GM23338 (cell line): ENCODE results near the gene RHOH. TPM values are rescaled to one million over a fixed set of nuclear protein-coding genes. Genes with fewer than 3 reads are reported as not detected.

Source experiments
- ATAC-seq: fragments of 200-7000 bp; cut with Tn5 transposase; 3 replicates; pipeline ENCODE4 v1.9.1; 2020
- DNase-seq: peaks from one replicate; pipeline ENCODE4 v3.0.0-alpha.2; 2015; ENCODE audit warnings: low spot score
- H2AFZ ChIP-seq: fragments of 200-600 bp; sonication (generic); 2 replicates; pipeline ENCODE4 v1.8.0; 2016; ENCODE audit warnings: antibody characterized with exemption, mild to moderate bottlenecking, moderate library complexity
- H3F3A ChIP-seq: fragments of 200-600 bp; sonication (generic); replicated peaks from 2 replicates; pipeline ENCODE4 v1.8.0; 2017; ENCODE audit warnings: antibody characterized with exemption, mixed run types, low read depth
- H3K27ac ChIP-seq: fragments of 200-600 bp; sonication (generic); 2 replicates; pipeline ENCODE4 v1.6.1; 2016; ENCODE audit warnings: low read depth
- H3K27me3 ChIP-seq: fragments of 200-600 bp; sonication (generic); 2 replicates; pipeline ENCODE4 v1.8.0; 2016; ENCODE audit warnings: mild to moderate bottlenecking, mixed run types, moderate library complexity; ENCODE audit not compliant: insufficient read depth
- H3K36me3 ChIP-seq: fragments of 200-600 bp; sonication (generic); 2 replicates; pipeline ENCODE4 v1.8.0; 2016; ENCODE audit warnings: mild to moderate bottlenecking; ENCODE audit not compliant: insufficient read depth
- H3K4me1 ChIP-seq: fragments of 200-600 bp; sonication (generic); 2 replicates; pipeline ENCODE4 v1.8.0; 2016; ENCODE audit warnings: mild to moderate bottlenecking, moderate library complexity; ENCODE audit not compliant: insufficient read depth
- H3K4me2 ChIP-seq: fragments of 200-600 bp; sonication (generic); 2 replicates; pipeline ENCODE4 v1.7.1; 2017; ENCODE audit warnings: mixed run types
- H3K4me3 ChIP-seq: fragments of 200-600 bp; sonication (generic); 2 replicates; pipeline ENCODE4 v1.6.1; 2016; ENCODE audit warnings: mixed run types
- H3K79me2 ChIP-seq: fragments of 200-600 bp; sonication (generic); replicated peaks from 2 replicates; pipeline ENCODE4 v1.8.0; 2017; ENCODE audit warnings: mild to moderate bottlenecking; ENCODE audit not compliant: insufficient read depth
- H3K9me2 ChIP-seq: fragments of 200-600 bp; sonication (generic); 2 replicates; pipeline ENCODE4 v1.8.0; 2017; ENCODE audit not compliant: insufficient read depth
- H4K20me1 ChIP-seq: fragments of 200-600 bp; sonication (generic); replicated peaks from 2 replicates; pipeline ENCODE4 v1.8.0; 2017; ENCODE audit warnings: mild to moderate bottlenecking; ENCODE audit not compliant: insufficient read depth
- H3K27ac Mint-ChIP-seq: 2 replicates; pipeline ENCODE4 v1.8.0; 2020; ENCODE audit warnings: inconsistent platforms, mild to moderate bottlenecking, moderate library complexity, mixed read lengths
- H3K27me3 Mint-ChIP-seq: 3 replicates; pipeline ENCODE4 v1.8.0; 2022; ENCODE audit warnings: low read depth, mild to moderate bottlenecking, moderate library complexity, mixed read lengths, inconsistent platforms; ENCODE audit not compliant: insufficient read depth, poor library complexity
- H3K36me3 Mint-ChIP-seq: 3 replicates; pipeline ENCODE4 v1.8.0; 2021; ENCODE audit warnings: low read depth, mild to moderate bottlenecking, inconsistent platforms, moderate library complexity, mixed read lengths
- H3K4me1 Mint-ChIP-seq: 3 replicates; pipeline ENCODE4 v1.8.0; 2020; ENCODE audit warnings: mild to moderate bottlenecking, inconsistent platforms, mixed read lengths
- H3K4me3 Mint-ChIP-seq: 3 replicates; pipeline ENCODE4 v1.8.0; 2021; ENCODE audit warnings: moderate library complexity, mild to moderate bottlenecking, inconsistent platforms, mixed read lengths
- H3K9me3 Mint-ChIP-seq: 3 replicates; pipeline ENCODE4 v1.8.0; 2020; ENCODE audit warnings: moderate library complexity, mild to moderate bottlenecking, inconsistent platforms, mixed read lengths
- CREB1 ChIP-seq: fragments of 250-450 bp; sonication (Bioruptor Pico); IDR thresholded peaks from 2 replicates; pipeline ENCODE4 v1.5.0; 2020; ENCODE audit warnings: low read depth, mild to moderate bottlenecking, moderate library complexity
- CTCF ChIP-seq, 2 experiments: fragments of 200-600 bp in 1 of 2; sonication (generic) in 1 of 2; conservative IDR thresholded peaks; 2 replicates each; pipeline versions ENCODE4 v1.5.1 to v1.6.1; 2016 to 2017; ENCODE audit warnings: antibody characterized with exemption in 2 of 2, low read depth in 2 of 2, mild to moderate bottlenecking in 2 of 2, moderate library complexity in 1 of 2
- EZH2 ChIP-seq: fragments of 200-600 bp; sonication (generic); IDR thresholded peaks from one replicate; pipeline ENCODE4 v1.8.0; 2017; ENCODE audit warnings: antibody characterized with exemption, mild to moderate bottlenecking, low read depth; ENCODE audit not compliant: unreplicated experiment
- EZH2phosphoT487 ChIP-seq: fragments of 200-600 bp; sonication (generic); IDR thresholded peaks from one replicate; pipeline ENCODE4 v1.8.1; 2018; ENCODE audit warnings: antibody characterized with exemption; ENCODE audit not compliant: unreplicated experiment
- JUNB ChIP-seq: IDR thresholded peaks from one replicate; pipeline ENCODE4 v1.6.1; 2016; ENCODE audit warnings: antibody characterized with exemption; ENCODE audit not compliant: unreplicated experiment
- NANOG ChIP-seq: IDR thresholded peaks from 2 replicates; pipeline ENCODE4 v1.6.1; 2016; ENCODE audit warnings: antibody characterized with exemption, borderline replicate concordance
- POLR2AphosphoS5 ChIP-seq: IDR thresholded peaks from 2 replicates; pipeline ENCODE4 v1.6.1; 2016; ENCODE audit warnings: antibody characterized with exemption, low read depth
- REST ChIP-seq: IDR thresholded peaks from one replicate; pipeline ENCODE4 v1.6.1; 2018; ENCODE audit warnings: antibody characterized with exemption; ENCODE audit not compliant: unreplicated experiment
- STAT1 ChIP-seq: IDR thresholded peaks from one replicate; pipeline ENCODE4 v1.6.1; 2016; ENCODE audit warnings: antibody characterized with exemption; ENCODE audit not compliant: unreplicated experiment
- ZNF114 ChIP-seq: fragments of 250-450 bp; sonication (Bioruptor Pico); IDR thresholded peaks from 2 replicates; pipeline ENCODE4 v1.5.0; 2020; ENCODE audit warnings: mild to moderate bottlenecking, moderate library complexity
- ZNF331 ChIP-seq: fragments of 250-450 bp; sonication (Bioruptor Pico); IDR thresholded peaks from 2 replicates; pipeline ENCODE4 v1.5.0; 2020; ENCODE audit warnings: low read depth, mild to moderate bottlenecking, moderate library complexity
- polyA plus RNA-seq: library from polyadenylated mRNA; unstranded; fragments of >200 nt; fragmentation: Nextera tagmentation; extraction: Ambion mirVana; gene quantifications from 2 replicates; pipeline ENCODE4 v1.2.1, GENCODE V29; 2016
- total RNA-seq: library from RNA; depleted of rRNA; stranded (reverse); fragments of >200 nt; shearing (Covaris generic); gene quantifications from 2 replicates; pipeline ENCODE4 v1.2.3, GENCODE V29; 2014
- TF ChIP-seq, protein P1 (sequence below): IDR thresholded peaks from 2 replicates; pipeline ENCODE4 v1.6.1; 2016; ENCODE audit warnings: antibody characterized with exemption
- TF ChIP-seq, protein P2 (sequence below): fragments of 250-450 bp; sonication (Bioruptor Pico); IDR thresholded peaks from 2 replicates; pipeline ENCODE4 v1.5.0; 2020; ENCODE audit warnings: mild to moderate bottlenecking, moderate library complexity

RHOH gene
- total and polyA plus RNA-seq, 2 experiments from 2014 or later, result 2.2 to 3.7 TPM

GRCh38 chr4:40199999-40200874 is 3.4 kb downstream of the RHOH start:
- Histone ChIP-seq H3F3A (no peaks in the 10 kb centered on the region), H3K27ac (no peak overlapping the region), H3K79me2 (no peaks in the 10 kb centered on the region), H3K4me3 (no peak overlapping the region), H2AFZ (no peak overlapping the region), H4K20me1 (no peaks in the 10 kb centered on the region), H3K4me2 (no peak overlapping the region), H3K4me1 (peaks cover 42% of the 10 kb centered on the region), H3K9me2 (no peaks in the 10 kb centered on the region), H3K36me3 (no peaks in the 10 kb centered on the region), H3K27me3 (no peaks in the 10 kb centered on the region)
- Mint-ChIP-seq H3K27ac (peak overlapping the region; percentile 38; the same call in 1 of the 2 replicates), H3K4me3 (no peak overlapping the region; the same call in 2 of the 3 replicates), H3K27me3 (peaks cover 1% of the 10 kb centered on the region), H3K36me3 (no peaks in the 10 kb centered on the region), H3K4me1 (peaks cover 53% of the 10 kb centered on the region), H3K9me3 (no peaks in the 10 kb centered on the region)
- ATAC-seq (no peak), DNase-seq (no peak)
- TF ChIP-seq ZNF114 (CRISPR knock-in tag) (no peak), EZH2 (no peak), NANOG (no peak), ZNF331 (CRISPR knock-in tag) (no peak), CREB1 (CRISPR knock-in tag) (no peak), EZH2phosphoT487 (no peak), REST (no peak), STAT1 (no peak), CTCF (conservative IDR thresholded peaks at IDR 0.05; ENCODE audit: low read depth in 2 of 2) (no peak), POLR2AphosphoS5 (no peak), JUNB (no peak)
- TF ChIP-seq, protein P1, sequence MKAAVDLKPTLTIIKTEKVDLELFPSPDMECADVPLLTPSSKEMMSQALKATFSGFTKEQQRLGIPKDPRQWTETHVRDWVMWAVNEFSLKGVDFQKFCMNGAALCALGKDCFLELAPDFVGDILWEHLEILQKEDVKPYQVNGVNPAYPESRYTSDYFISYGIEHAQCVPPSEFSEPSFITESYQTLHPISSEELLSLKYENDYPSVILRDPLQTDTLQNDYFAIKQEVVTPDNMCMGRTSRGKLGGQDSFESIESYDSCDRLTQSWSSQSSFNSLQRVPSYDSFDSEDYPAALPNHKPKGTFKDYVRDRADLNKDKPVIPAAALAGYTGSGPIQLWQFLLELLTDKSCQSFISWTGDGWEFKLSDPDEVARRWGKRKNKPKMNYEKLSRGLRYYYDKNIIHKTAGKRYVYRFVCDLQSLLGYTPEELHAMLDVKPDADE, result no peak
- TF ChIP-seq, protein P2, sequence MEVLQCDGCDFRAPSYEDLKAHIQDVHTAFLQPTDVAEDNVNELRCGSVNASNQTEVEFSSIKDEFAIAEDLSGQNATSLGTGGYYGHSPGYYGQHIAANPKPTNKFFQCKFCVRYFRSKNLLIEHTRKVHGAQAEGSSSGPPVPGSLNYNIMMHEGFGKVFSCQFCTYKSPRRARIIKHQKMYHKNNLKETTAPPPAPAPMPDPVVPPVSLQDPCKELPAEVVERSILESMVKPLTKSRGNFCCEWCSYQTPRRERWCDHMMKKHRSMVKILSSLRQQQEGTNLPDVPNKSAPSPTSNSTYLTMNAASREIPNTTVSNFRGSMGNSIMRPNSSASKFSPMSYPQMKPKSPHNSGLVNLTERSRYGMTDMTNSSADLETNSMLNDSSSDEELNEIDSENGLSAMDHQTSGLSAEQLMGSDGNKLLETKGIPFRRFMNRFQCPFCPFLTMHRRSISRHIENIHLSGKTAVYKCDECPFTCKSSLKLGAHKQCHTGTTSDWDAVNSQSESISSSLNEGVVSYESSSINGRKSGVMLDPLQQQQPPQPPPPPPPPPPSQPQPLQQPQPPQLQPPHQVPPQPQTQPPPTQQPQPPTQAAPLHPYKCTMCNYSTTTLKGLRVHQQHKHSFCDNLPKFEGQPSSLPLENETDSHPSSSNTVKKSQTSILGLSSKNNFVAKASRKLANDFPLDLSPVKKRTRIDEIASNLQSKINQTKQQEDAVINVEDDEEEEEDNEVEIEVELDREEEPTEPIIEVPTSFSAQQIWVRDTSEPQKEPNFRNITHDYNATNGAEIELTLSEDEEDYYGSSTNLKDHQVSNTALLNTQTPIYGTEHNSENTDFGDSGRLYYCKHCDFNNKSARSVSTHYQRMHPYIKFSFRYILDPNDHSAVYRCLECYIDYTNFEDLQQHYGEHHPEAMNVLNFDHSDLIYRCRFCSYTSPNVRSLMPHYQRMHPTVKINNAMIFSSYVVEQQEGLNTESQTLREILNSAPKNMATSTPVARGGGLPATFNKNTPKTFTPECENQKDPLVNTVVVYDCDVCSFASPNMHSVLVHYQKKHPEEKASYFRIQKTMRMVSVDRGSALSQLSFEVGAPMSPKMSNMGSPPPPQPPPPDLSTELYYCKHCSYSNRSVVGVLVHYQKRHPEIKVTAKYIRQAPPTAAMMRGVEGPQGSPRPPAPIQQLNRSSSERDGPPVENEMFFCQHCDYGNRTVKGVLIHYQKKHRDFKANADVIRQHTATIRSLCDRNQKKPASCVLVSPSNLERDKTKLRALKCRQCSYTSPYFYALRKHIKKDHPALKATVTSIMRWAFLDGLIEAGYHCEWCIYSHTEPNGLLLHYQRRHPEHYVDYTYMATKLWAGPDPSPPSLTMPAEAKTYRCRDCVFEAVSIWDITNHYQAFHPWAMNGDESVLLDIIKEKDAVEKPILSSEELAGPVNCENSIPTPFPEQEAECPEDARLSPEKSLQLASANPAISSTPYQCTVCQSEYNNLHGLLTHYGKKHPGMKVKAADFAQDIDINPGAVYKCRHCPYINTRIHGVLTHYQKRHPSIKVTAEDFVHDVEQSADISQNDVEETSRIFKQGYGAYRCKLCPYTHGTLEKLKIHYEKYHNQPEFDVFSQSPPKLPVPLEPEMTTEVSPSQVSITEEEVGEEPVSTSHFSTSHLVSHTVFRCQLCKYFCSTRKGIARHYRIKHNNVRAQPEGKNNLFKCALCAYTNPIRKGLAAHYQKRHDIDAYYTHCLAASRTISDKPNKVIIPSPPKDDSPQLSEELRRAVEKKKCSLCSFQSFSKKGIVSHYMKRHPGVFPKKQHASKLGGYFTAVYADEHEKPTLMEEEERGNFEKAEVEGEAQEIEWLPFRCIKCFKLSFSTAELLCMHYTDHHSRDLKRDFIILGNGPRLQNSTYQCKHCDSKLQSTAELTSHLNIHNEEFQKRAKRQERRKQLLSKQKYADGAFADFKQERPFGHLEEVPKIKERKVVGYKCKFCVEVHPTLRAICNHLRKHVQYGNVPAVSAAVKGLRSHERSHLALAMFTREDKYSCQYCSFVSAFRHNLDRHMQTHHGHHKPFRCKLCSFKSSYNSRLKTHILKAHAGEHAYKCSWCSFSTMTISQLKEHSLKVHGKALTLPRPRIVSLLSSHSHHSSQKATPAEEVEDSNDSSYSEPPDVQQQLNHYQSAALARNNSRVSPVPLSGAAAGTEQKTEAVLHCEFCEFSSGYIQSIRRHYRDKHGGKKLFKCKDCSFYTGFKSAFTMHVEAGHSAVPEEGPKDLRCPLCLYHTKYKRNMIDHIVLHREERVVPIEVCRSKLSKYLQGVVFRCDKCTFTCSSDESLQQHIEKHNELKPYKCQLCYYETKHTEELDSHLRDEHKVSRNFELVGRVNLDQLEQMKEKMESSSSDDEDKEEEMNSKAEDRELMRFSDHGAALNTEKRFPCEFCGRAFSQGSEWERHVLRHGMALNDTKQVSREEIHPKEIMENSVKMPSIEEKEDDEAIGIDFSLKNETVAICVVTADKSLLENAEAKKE, result no peak
